ENCODE measurements around the gene ORAI3.

Gene ORAI3

DNA sequence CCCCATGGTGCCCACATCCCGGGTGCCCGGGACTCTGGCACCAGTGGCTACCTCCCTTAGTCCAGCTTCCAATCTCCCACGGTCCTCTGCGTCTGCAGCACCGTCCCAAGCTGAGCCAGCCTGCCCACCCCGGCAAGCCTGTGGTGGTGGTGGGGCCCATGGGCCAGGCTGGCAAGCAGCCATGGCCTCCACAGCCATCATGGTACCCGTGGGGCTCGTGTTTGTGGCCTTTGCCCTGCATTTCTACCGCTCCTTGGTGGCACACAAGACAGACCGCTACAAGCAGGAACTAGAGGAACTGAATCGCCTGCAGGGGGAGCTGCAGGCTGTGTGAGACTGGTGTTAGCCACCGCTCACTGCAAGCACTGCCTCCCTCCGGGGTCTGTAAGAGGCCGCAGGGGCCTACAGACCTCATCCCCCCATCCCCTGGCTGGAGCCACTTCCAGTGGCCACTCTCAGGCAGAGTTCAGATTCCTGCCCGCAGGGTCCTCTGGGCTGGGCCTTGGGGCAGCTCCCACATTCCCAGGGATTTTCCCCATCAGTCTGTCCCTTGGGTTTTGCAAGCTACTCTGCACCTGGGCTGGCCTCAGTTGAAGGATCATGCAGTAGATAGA lies 4.8 kb downstream of the ORAI3 start (continued):
- TF ChIP-seq IKZF3 (tag by site-specific recombination; IDR thresholded peaks at IDR 0.05) (peak; percentile 66), ZNF837 (tag by site-specific recombination; IDR thresholded peaks at IDR 0.05) (no peak), ZNF266 (tag by site-specific recombination; IDR thresholded peaks at IDR 0.05; ENCODE audit: low read depth) (no peak), ZNF654 (tag by site-specific recombination; IDR thresholded peaks at IDR 0.05; ENCODE audit: low read depth) (peak; percentile 81), ZNF660 (tag by site-specific recombination; IDR thresholded peaks at IDR 0.05) (peak; percentile 61; the same call in 1 of the 2 replicates), ZNF624 (tag by site-specific recombination; IDR thresholded peaks at IDR 0.05) (no peak), GLI4 (tag by site-specific recombination; IDR thresholded peaks at IDR 0.05) (no peak), ZNF202 (tag by site-specific recombination; IDR thresholded peaks at IDR 0.05; ENCODE audit: borderline replicate concordance) (no peak), KLF9 (tag by site-specific recombination; IDR thresholded peaks at IDR 0.05; ENCODE audit: low read depth) (no peak), ZNF610 (tag by site-specific recombination; IDR thresholded peaks at IDR 0.05; ENCODE audit: borderline replicate concordance) (peak; percentile 78; the same call in 1 of the 2 replicates), ZNF146 (tag by site-specific recombination; IDR thresholded peaks at IDR 0.05) (no peak), ZNF777 (tag by site-specific recombination; IDR thresholded peaks at IDR 0.05; ENCODE audit: borderline replicate concordance) (no peak), ZNF530 (tag by site-specific recombination; IDR thresholded peaks at IDR 0.05; ENCODE audit: low read depth) (no peak), ZNF658 (tag by site-specific recombination; IDR thresholded peaks at IDR 0.05) (no peak), ZNF221 (tag by site-specific recombination; IDR thresholded peaks at IDR 0.05; ENCODE audit: borderline replicate concordance) (no peak), ZNF132 (tag by site-specific recombination; IDR thresholded peaks at IDR 0.05; ENCODE audit: borderline replicate concordance) (no peak), ZNF621 (tag by site-specific recombination; IDR thresholded peaks at IDR 0.05) (no peak), ZNF19 (tag by site-specific recombination; IDR thresholded peaks at IDR 0.05; ENCODE audit: low read depth) (no peak)
- TF ChIP-seq, protein P1, sequence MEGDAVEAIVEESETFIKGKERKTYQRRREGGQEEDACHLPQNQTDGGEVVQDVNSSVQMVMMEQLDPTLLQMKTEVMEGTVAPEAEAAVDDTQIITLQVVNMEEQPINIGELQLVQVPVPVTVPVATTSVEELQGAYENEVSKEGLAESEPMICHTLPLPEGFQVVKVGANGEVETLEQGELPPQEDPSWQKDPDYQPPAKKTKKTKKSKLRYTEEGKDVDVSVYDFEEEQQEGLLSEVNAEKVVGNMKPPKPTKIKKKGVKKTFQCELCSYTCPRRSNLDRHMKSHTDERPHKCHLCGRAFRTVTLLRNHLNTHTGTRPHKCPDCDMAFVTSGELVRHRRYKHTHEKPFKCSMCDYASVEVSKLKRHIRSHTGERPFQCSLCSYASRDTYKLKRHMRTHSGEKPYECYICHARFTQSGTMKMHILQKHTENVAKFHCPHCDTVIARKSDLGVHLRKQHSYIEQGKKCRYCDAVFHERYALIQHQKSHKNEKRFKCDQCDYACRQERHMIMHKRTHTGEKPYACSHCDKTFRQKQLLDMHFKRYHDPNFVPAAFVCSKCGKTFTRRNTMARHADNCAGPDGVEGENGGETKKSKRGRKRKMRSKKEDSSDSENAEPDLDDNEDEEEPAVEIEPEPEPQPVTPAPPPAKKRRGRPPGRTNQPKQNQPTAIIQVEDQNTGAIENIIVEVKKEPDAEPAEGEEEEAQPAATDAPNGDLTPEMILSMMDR (tag by site-specific recombination; IDR thresholded peaks at IDR 0.05): peak; percentile 97
- TF ChIP-seq, protein P2, sequence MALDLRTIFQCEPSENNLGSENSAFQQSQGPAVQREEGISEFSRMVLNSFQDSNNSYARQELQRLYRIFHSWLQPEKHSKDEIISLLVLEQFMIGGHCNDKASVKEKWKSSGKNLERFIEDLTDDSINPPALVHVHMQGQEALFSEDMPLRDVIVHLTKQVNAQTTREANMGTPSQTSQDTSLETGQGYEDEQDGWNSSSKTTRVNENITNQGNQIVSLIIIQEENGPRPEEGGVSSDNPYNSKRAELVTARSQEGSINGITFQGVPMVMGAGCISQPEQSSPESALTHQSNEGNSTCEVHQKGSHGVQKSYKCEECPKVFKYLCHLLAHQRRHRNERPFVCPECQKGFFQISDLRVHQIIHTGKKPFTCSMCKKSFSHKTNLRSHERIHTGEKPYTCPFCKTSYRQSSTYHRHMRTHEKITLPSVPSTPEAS (tag by site-specific recombination; IDR thresholded peaks at IDR 0.05): no peak
- TF ChIP-seq, protein P3, sequence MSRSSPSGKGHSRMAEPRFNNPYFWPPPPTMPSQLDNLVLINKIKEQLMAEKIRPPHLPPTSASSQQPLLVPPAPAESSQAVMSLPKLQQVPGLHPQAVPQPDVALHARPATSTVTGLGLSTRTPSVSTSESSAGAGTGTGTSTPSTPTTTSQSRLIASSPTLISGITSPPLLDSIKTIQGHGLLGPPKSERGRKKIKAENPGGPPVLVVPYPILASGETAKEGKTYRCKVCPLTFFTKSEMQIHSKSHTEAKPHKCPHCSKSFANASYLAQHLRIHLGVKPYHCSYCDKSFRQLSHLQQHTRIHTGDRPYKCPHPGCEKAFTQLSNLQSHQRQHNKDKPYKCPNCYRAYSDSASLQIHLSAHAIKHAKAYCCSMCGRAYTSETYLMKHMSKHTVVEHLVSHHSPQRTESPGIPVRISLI (tag by site-specific recombination; IDR thresholded peaks at IDR 0.05): no peak
- TF ChIP-seq, protein P4, sequence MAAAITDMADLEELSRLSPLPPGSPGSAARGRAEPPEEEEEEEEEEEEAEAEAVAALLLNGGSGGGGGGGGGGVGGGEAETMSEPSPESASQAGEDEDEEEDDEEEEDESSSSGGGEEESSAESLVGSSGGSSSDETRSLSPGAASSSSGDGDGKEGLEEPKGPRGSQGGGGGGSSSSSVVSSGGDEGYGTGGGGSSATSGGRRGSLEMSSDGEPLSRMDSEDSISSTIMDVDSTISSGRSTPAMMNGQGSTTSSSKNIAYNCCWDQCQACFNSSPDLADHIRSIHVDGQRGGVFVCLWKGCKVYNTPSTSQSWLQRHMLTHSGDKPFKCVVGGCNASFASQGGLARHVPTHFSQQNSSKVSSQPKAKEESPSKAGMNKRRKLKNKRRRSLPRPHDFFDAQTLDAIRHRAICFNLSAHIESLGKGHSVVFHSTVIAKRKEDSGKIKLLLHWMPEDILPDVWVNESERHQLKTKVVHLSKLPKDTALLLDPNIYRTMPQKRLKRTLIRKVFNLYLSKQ (tag by site-specific recombination; IDR thresholded peaks at IDR 0.05; ENCODE audit: borderline replicate concordance): no peak
- TF ChIP-seq, protein P5, sequence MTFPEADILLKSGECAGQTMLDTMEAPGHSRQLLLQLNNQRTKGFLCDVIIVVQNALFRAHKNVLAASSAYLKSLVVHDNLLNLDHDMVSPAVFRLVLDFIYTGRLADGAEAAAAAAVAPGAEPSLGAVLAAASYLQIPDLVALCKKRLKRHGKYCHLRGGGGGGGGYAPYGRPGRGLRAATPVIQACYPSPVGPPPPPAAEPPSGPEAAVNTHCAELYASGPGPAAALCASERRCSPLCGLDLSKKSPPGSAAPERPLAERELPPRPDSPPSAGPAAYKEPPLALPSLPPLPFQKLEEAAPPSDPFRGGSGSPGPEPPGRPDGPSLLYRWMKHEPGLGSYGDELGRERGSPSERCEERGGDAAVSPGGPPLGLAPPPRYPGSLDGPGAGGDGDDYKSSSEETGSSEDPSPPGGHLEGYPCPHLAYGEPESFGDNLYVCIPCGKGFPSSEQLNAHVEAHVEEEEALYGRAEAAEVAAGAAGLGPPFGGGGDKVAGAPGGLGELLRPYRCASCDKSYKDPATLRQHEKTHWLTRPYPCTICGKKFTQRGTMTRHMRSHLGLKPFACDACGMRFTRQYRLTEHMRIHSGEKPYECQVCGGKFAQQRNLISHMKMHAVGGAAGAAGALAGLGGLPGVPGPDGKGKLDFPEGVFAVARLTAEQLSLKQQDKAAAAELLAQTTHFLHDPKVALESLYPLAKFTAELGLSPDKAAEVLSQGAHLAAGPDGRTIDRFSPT (tag by site-specific recombination; IDR thresholded peaks at IDR 0.05): peak; percentile 57; the same call in 1 of the 2 replicates
- TF ChIP-seq, protein P6, sequence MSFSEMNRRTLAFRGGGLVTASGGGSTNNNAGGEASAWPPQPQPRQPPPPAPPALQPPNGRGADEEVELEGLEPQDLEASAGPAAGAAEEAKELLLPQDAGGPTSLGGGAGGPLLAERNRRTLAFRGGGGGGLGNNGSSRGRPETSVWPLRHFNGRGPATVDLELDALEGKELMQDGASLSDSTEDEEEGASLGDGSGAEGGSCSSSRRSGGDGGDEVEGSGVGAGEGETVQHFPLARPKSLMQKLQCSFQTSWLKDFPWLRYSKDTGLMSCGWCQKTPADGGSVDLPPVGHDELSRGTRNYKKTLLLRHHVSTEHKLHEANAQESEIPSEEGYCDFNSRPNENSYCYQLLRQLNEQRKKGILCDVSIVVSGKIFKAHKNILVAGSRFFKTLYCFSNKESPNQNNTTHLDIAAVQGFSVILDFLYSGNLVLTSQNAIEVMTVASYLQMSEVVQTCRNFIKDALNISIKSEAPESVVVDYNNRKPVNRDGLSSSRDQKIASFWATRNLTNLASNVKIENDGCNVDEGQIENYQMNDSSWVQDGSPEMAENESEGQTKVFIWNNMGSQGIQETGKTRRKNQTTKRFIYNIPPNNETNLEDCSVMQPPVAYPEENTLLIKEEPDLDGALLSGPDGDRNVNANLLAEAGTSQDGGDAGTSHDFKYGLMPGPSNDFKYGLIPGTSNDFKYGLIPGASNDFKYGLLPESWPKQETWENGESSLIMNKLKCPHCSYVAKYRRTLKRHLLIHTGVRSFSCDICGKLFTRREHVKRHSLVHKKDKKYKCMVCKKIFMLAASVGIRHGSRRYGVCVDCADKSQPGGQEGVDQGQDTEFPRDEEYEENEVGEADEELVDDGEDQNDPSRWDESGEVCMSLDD (tag by site-specific recombination; IDR thresholded peaks at IDR 0.05): no peak
- TF ChIP-seq, protein P7, sequence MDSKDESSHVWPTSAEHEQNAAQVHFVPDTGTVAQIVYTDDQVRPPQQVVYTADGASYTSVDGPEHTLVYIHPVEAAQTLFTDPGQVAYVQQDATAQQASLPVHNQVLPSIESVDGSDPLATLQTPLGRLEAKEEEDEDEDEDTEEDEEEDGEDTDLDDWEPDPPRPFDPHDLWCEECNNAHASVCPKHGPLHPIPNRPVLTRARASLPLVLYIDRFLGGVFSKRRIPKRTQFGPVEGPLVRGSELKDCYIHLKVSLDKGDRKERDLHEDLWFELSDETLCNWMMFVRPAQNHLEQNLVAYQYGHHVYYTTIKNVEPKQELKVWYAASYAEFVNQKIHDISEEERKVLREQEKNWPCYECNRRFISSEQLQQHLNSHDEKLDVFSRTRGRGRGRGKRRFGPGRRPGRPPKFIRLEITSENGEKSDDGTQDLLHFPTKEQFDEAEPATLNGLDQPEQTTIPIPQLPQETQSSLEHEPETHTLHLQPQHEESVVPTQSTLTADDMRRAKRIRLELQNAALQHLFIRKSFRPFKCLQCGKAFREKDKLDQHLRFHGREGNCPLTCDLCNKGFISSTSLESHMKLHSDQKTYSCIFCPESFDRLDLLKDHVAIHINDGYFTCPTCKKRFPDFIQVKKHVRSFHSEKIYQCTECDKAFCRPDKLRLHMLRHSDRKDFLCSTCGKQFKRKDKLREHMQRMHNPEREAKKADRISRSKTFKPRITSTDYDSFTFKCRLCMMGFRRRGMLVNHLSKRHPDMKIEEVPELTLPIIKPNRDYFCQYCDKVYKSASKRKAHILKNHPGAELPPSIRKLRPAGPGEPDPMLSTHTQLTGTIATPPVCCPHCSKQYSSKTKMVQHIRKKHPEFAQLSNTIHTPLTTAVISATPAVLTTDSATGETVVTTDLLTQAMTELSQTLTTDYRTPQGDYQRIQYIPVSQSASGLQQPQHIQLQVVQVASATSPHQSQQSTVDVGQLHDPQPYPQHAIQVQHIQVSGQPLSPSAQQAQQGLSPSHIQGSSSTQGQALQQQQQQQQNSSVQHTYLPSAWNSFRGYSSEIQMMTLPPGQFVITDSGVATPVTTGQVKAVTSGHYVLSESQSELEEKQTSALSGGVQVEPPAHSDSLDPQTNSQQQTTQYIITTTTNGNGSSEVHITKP (tag by site-specific recombination; IDR thresholded peaks at IDR 0.05): 0 out of 2 replicates have a peak, but pooled peaks have one; percentile 22
